Activated CD4-positive, alpha-beta T cell treated with anti-CD3 and anti-CD28 coated beads, Interleukin-2, amount 50 U/mL, for 48 hours (primary cell): Measurements from ENCODE around the gene SURF2.
"Not testable (repeated sequence)": the region's sequence is repeated elsewhere in the genome, so short reads cannot be mapped to it uniquely, and the experiment has no call there.

Experiments used
- DNase-seq, 2 experiments: peaks; one replicate each; pipeline ENCODE4 v3.0.0-alpha.2; 2020

Gene SURF2

DNA sequence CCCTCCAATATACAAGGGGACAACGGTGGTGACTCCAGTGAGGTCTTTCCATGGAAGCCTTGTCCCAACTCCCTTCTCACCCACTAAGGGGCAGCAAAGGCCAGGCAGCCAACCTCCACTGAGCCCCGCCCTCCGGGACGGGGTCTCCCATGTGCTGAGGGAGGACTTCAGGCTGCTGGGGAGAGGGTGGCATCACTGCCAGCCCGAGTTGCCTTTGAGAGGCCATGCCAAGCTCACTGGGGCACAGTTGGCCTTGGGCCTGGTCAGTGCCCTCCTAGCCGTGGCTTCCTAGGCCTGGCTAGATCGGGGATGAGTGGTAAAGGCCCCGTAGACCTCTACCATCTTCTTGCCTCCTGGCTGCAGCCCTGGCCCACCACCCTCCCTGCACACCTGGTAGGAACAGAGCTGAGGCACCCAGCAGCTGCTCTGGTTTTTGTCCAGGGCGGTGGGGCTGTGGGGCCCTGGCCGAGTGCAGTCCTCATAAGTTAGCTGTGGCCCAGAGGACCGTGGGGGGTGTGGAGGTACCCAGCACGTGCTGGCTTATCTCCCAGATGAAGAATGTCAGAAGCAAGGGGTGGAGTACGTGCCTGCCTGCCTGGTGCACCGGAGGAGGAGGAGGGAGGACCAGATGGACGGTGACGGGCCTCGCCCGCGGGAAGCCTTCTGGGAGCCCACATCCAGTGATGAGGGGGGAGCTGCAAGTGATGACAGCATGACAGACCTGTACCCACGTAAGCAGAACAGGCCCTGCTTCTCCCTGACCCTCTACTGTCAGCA, 3.2 kb downstream of the SURF2 start:
- DNase-seq = peak in 1 of 2 experiments; percentile 49

DNA sequence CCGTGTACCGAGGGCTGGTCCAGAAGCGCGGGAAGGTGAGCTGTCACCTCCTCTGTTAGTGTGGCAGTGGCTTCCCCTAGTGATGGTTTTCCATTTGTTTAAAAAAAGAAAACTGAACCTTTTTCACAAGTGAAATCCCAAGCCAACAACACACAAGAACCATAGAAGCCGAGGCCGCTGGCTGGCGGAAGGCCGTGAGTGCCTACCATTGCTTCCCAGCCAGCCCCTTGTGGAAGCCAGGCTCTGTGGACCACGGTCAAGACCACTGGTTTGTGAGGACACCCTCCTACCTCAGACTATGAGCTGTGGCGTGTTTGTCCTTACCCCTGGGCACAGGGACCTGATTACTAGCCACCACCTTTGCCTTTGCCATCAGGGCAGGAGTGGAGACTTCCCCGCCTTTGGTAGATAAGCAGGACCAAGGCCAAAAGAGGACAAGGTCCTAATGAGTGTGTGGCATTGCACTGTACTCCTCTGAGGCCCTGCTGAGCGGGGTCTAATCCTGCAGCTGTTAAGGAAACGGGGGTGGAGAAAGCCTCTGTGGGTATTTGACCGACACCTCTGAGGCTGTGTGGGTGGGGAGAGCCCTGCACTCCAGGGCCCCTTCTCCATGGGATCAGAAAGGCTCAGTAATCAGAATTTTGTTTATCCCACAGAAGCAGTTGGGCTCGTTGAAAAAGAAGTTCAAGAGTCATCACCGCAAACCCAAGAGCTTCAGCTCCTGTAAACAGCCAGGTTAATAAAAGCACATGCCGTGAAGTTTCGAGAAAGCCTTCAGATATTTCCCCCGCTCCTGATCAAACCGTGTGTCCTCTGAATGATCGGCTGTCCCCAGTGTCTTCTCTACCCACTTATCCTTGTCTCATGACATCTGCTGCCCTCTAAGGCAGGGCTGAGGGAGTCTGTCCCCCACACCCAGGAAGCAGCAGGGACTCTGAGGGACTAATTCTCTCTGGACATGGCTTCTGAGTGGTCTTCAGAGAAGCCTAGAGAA, 4.3 kb downstream of the SURF2 start:
- no peak for DNase-seq

DNA sequence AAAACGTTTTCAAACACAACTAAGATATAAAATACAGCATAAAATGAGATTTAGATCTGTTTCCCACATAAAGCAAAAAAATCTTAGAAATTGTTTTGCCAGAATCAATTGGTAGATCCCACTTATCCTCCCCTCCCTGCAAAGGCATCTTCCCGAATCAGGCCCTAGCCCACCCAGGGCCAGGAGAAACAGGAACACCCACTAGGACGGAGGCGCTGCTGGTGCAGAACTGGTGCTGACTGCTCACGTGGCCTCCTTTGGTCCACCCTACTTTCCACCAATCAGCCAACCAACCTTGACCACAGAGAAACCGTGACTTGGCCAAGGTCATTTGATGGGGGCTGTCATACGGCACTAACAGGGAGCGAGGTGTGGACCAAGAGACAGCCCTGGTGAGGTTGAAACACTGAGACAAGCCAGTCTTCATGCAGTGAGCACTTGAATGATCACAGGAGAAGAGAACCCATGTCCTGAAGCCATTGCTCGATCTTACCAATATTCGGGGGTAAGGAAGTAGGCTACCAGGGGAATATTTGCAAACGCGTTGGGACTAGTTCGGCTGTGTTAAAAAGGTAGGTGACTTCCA, 5.2 kb downstream of the SURF2 start:
- no peak for DNase-seq

DNA sequence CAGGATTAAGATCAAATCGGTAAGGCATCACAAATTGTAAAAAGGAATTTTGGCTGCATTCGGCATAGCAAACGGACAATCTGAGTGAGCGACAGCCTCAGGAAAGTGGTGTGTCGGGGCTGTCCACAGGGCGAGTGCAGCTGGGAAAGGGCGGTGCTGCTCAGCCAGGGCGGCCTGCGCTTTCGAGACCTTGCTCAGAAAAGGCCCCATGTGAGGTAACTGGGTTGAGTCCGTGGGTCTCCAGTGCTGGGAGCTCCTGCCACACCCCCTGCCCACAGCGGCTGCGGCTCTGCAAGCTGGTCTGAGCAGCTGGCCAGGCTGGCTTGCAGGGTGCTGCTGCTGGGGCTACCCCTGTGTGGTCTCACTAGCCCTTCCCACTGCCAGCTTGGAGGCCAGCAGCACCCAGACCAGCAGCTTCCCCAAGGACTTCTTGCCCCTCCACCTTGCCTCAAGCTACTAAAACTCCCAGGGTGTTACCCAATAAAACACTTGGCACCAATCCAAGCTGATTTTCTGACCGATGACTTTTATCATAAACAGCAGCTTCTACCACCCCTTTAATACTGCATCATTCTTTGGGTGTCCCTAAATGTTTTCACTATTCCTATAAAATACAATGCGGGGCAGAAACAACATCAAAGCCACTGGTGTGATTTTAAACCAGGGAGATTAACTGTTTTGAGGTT, 6.2 kb downstream of the SURF2 start:
- DNase-seq = no peak

DNA sequence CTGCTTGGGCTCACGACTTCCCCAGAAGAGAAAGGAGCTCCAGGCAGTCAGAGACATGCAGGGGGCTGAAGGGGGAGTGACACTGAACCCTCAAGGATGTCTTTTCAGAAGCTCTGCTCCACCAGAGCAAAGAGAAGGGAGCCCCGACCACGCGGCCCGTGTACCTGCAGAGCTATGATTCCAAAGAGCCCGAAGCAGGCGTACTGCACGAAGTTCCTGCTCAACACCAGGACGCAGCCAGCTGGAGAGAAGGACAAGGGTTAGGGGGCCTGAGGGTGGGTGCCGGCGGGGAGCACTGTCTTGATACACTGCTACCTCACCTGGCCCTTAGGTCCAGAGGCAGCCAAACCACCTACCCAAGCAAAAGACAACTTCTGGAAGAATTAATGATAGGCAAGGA, 10.1 kb downstream of the SURF2 start:
- DNase-seq = no peak

DNA sequence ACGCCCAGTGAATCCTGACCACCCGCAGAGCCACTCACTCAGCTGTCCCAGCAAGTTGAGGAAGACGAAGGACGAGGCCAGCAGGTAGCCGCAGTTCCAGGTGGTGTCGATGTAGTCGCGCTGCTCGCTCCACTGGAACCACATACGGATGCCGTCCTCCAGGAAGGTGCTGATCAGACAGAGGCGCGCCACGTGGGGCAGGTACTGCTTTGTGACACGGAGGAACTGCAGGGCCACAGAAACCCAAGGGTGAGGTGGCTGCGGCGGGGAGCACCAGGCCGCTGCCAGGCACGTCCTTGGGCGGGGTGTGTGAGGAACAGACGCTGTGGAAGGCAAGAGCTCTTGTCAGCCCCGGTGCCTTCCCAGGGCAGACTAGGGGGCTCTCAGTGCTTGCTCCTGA, 10.9 kb downstream of the SURF2 start:
- no peak for DNase-seq

DNA sequence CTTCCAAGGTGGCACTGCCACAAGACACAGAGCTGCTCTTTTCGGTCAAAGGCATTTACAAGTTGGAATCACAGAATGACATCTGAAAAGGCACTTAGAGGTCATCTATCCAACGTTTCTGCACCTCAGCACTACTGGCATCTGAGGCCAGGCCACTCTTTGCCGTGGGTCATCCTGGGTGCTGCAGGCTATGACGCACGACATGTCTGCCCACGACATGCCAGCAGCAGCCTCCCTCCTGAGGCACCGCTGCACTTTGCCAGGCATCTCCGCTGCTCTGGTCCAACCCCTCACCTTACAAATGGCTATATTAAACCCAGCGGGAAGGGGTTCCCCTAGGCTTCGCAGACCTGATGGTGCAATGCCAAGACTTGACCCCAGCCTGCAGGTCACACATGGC, 11.4 kb downstream of the SURF2 start:
- no peak for DNase-seq

DNA sequence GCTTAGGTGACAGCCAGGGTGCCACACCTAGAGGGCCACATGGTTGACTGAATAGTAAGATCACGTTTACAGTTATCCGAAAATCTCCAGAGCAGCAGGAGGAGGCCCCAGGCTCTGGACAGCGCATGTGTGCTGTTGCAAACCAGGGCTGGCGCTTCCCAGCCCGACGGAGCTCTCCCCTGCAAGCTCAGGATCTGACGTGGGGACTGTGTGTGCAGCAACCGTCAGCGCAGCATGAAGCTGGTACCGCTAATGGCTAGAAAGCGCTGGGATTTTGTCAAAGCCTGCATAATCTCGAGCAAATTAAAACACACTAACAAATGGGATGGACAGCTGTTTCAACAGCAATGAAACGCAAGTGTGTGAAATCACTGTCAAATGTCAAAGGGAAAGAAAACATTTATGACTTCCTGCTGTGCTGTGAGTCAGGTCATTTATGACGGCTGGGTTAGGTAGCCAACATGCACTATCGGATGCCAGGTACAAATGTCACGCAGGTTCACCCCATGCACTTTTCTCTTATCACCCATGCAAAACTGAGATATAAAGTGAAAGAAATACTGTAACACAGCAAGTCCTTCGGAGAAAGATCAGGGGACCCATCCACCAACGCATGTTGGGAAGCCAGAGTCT, 12.0 kb downstream of the SURF2 start:
- DNase-seq = no peak

DNA sequence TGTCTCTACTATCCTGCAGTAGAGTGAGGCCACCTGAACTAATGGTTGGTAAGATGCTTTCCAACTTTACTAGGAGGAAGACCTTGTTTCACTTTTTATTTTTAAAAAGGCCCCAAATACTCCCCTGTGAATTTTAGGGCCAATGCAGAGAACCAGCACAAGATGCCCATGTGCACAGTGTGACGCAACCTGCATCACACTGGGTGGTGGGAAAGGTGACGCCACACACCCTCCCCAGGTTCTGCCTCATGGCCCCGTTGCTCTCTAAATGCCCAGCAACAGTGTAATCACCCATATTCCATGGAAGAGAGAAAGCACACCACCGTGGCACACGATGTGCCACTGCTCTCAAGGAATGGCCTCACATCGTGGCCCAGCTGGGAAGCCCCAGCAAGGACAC, 13.1 kb downstream of the SURF2 start:
- no peak for DNase-seq

DNA sequence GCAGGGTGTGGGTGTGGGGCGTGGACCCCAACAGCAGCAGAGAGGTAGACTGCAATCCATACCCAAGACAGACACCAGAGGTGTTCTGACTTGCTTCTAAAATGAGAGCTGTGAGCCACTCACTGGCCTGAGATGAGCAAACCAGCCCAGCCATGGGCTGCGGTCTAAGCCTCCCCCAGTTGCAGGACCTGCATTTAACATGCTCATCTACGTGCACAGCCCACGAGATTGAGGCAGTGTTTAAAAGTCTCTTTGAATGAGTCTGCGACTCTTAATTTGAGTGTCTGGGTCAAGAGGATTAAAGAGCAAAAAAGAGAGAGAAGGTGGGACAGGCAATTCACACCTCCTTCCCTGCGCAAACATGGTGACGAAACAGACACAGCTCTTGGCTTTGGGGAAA, 13.6 kb downstream of the SURF2 start:
- DNase-seq = peak; percentile 52 to 66

DNA sequence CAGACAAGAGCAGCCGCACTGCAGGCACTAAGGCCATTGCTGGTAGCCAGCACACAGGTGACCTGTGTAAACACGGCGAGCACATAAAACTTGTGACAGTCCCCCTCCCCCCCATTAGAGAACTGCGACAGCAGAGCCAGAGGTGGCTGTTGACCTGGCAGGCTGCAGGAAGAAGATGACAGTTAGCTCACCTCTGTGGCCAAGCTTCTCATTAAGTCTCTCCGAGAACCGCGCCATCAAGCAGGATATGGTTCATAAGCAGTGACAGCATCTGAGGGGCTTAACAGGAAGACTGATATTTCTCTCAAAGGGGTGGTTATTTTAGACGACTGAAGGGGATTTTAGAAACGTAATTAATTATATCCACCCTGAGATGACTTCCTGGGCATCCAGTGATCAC, 14.3 kb downstream of the SURF2 start:
- no peak for DNase-seq

DNA sequence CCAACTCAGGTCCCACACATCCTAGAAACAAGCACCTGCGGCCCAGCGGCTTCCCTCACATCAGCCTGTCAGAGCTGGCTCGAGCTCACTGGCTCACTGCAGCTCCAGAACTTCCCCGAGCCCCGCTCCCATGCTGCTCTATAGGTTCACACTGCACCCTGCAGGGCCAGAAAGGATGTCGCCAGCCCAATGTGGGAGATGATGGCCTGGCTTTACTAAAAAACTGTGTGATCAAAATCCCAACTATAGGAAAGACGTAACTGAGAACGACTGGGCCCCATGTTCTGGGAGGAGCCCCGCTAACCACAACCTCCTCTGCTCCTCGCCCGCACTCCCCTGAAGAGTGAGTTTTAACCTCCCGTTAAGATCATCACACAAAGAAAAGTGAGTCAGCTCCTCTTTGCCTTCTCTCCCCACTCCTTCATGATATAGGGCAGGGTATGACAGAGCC, 14.9 kb downstream of the SURF2 start:
- peak; percentile 82 to 87 for DNase-seq

DNA sequence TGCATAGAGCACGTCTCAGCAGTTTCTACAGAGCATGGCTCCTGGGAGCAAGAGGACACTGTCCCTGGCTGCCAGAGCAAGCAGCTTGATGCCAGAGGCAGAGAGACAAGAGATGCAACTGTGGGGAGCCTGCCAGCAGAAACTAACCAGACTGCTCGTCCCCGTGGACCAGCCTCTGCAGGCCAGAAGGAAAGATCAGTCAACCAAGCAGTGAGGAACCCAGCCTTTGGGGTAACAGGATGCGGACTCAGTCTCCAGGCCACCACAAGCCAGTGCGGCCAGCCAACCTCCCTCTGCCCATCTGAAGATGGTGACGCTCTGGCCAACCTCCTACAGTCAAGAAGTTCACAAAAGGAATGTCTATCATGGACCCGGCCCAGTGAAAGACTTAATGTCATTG, 15.8 kb downstream of the SURF2 start:
- DNase-seq = no peak

DNA sequence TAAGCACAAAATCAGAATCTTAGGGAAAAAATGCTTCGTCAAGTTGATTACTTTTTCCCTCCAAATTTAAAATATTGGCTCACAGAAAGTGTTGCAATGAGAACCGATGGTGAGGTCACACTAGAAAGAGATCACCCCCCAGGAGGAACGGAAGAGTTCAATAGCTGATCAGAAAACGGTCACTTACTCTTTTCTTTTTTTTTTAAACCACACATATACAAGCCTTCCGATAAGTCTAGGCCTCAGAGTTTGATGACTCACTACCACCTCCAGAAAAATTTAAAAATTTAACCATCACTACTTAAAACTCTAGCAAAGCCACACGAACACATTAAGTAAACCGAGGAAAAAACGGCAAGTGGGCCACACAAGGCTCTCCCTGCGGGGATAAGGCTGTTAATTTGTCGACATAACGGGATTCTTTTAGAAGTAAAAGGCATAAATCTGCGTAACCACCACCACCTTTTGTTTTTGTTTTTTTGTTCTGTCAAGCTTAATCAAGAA, 18.3 kb downstream of the SURF2 start:
- DNase-seq = no peak

DNA sequence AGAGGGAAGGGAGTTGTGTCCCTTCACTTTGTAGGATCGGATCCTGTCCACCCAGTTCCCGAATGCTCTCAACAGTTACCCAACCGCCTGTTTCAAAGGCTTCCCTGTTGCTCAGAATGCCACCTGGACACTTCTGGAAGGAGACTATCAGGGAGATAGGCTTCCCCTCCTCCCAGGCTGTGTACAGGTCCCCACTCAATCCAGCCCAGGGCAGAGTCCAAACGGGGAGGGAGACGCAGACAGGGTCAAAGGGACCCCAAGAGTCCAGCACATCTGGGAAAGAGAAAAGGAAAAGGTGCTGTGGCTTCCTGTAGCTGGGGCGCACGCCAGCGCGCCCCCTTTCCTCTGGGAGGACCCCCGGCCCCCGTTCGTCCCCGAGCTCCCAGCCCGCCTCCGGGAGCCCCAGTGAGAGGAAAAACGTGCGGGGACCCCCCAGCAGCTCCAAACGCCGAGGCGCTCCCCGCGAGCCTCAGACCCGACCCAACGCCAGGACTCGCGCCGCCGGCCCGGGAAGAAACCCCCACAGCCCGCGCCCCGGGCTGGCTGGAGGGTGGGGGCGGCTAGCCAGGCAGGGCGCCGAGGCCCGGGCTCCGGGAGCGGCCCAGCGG, 18.9 kb downstream of the SURF2 start:
- no peak for DNase-seq

DNA sequence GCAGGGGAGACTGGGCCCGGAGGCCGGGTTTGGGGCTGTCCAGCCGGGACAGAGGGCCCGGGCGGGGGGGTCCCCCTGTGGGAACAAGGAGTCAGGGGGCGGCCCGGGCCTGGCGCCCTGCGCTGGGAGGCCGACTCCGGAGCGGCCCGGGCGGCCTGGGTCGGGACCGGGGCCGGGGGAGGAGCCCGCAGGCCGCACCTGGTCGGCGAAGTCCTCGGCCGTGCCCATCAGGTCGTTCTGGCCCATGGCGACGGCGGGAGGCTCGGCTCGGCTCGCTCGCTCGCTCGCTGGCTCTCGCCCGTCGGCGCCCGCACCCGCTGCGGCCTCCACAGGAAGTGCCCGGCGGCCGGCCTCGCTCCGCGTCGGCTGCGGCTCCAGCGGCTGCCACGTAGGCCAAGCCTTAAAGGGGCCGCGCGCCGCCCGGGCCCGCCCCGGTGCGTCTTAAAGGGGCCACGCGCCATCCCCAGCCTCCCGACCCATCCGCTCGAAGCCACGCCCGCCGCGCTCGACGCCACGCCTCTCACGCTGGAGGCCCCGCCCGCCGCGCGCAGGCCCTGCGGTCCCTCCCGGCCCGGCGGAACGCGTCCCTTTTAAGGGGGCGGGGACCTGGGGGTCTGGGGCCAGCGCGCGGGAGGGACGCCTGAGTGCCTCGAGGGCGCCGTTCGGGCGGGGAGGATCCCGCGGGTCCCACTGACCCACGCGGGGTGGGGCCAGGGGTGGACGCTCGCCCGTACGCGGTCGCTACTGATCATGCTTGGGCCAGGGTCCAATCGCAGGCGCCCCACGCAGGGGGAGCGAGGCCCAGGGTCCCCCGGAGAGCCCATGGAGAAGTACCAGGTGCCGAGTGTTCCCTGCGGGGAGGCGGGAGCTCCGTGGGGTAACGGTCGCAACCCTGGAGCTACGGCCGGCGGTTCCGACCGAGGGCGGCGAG, 19.6 kb downstream of the SURF2 start, which contains the start of the genes STKLD1 and SURF4:
STKLD1 (plus strand) TSS at position 643 of the 931 bp plus-strand sequence; CDS start at position 751, 108 bp downstream.
SURF4 (minus strand) TSS at position 337 of the 931 bp plus-strand sequence; CDS start at position 246, 91 bp downstream.
- DNase-seq = peak; percentile 96 to 97

DNA sequence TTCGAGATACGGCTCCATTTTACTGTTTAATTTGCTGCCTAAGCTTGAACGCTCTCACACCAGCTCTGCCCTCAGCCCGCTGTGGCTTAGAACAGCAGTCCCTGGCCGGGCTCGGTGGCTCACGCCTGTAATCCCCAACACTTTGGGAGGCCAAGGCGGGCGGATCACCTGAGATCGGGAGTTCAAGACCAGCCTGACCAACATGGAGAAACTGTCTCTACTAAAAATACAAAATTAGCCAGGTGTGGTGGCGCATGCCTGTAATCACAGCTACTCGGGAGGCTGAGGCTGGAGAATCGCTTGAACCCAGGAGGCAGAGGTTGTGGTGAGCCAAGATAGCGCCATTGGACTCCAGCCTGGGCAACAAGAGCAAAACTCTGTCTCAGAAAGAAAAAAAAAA, 20.9 kb downstream of the SURF2 start:
- not testable (repeated sequence) for DNase-seq

DNA sequence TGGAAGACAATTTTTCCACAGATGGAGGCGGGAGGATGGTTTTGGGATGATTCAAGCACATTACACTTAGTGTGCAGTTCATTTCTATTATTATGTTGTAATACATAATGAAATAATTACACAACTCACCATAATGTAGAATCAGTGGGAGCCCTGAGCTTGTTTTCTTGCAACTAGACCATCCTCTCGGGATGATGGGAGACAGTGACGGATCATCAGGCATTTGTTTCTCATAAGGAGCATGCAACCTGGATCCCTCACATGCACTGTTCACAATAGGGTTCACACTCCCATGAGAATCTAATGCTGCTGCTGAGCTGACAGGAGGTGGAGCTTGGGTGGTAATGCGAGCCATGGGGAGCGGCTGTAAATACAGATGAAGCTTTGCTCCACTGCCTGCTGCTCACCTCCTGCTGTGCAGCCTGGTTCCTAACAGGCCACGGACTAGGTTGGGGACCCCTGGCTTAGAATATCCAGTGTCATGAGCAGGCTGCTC, 21.4 kb downstream of the SURF2 start:
- no peak for DNase-seq

DNA sequence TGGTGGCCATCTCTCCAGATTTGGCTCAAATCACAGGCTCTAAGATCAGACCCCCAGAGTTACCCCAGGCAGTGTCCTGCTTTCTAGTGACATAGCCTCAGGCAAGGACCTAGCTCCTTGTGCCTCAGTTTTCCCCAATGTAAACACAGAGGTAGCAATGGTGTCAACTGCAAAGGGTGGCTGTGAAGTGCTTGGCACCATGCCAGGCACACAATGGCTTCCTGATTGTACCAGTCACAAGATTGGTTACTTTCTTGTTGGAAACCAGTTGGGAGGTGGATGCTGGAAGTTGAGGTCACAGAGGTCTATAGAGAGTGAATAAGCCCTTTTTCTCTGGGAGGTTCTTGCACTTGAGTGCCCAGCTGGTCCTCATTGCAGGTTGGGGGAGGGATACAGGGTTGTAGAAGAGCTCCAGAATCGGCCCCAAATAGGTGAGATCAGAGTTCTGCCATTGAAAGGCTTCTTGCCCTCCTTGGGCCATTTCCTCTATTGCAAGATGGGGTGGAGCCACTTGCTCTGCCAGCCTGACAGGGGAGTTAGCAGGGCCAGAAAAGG, 22.1 kb downstream of the SURF2 start:
- no peak for DNase-seq
